ENCODE measurements around the gene CLCN7. TPM values are rescaled to one million over a fixed set of nuclear protein-coding genes. Genes with fewer than 3 reads are reported as not detected.

CLCN7 gene
- total and polyA plus RNA-seq, 2 donors (not counting 3 experiments of a cell fraction or from before 2014, with no cell fraction given), result 59.8 to 94.9 TPM

DNA sequence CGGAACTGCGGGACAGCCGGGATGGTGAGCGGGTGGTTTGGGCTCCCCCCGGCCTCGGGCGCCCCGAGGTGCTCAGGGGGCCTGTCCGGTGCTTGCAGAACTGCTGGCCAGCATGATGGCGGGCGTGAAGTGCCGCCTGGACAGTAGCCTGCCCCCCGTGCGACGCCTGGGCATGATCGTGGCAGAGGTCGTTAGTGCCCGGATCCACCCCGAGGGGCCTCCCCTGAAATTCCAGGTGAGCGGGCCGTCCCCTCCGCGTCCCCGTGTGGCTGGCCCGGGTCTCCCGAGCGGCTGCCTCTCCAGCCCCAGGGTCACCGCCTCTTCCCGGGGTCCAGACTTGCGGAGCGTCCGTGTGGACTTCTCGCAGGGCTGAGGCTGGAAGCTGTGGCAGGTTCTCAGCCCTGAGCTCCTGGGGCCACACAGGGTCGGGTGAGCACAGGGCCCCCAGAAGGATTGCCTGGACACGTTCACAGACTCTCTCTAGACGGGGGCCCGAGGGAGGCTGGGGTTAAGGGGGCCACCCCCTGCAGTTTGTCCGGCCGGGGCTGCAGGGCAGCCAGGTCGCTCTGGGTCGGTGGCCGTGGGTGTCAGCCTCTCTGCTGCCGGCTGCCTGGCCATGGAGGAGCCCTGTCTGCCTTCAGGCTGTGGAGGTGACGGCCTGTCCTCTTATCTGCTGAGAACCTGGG is 25.8 kb upstream of the CLCN7 start:
- no peak overlapping the region for H3K4me2 ChIP-seq (ENCODE audit: insufficient read depth, low read length)
- H3K27ac ChIP-seq (ENCODE audit: insufficient read depth, low read depth, low read length), result no peak overlapping the region
- TF ChIP-seq MAX (IDR thresholded peaks at IDR 0.05; ENCODE audit: insufficient read depth, insufficient read length) (no peak), FOS (IDR thresholded peaks at IDR 0.05; ENCODE audit: borderline replicate concordance, insufficient read depth, low read length) (no peak), GATA2 (IDR thresholded peaks at IDR 0.05; ENCODE audit: insufficient read depth, insufficient read length, low read depth, low read length) (no peak), POLR2A (IDR thresholded peaks at IDR 0.05; ENCODE audit: low read depth, low read length) (no peak), EZH2 (IDR thresholded peaks at IDR 0.05; ENCODE audit: borderline replicate concordance, low read depth, low read length, severe bottlenecking) (no peak), POLR2AphosphoS5 (IDR thresholded peaks at IDR 0.05; ENCODE audit: insufficient read depth, low read depth, low read length) (no peak), JUN (IDR thresholded peaks at IDR 0.05; ENCODE audit: borderline replicate concordance, insufficient read depth, insufficient read length, low read depth) (no peak), MYC (IDR thresholded peaks at IDR 0.05; ENCODE audit: low read depth, low read length) (no peak)
- TF ChIP-seq, protein P1, sequence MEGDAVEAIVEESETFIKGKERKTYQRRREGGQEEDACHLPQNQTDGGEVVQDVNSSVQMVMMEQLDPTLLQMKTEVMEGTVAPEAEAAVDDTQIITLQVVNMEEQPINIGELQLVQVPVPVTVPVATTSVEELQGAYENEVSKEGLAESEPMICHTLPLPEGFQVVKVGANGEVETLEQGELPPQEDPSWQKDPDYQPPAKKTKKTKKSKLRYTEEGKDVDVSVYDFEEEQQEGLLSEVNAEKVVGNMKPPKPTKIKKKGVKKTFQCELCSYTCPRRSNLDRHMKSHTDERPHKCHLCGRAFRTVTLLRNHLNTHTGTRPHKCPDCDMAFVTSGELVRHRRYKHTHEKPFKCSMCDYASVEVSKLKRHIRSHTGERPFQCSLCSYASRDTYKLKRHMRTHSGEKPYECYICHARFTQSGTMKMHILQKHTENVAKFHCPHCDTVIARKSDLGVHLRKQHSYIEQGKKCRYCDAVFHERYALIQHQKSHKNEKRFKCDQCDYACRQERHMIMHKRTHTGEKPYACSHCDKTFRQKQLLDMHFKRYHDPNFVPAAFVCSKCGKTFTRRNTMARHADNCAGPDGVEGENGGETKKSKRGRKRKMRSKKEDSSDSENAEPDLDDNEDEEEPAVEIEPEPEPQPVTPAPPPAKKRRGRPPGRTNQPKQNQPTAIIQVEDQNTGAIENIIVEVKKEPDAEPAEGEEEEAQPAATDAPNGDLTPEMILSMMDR (IDR thresholded peaks at IDR 0.05; ENCODE audit: extremely low read depth in 1 of 2, insufficient read depth in 1 of 2, low read depth in 1 of 2, low read length in 2 of 2), result no peak
- intact Hi-C loops (cut with micrococcal nuclease), result no loop called here
- FAIRE-seq (no peak), DNase-seq (ENCODE audit: low read depth, low spot score) (no peak)
- peaks cover under 1% of the 10 kb centered on the region for H3K79me2 ChIP-seq (ENCODE audit: control insufficient read depth, insufficient read depth, low read length)
- H3K36me3 ChIP-seq (ENCODE audit: control insufficient read depth in 2 of 2, extremely low read depth in 1 of 2, insufficient read depth in 2 of 2, low read length in 2 of 2), result peaks cover 10 to 34% of the 10 kb centered on the region in 2 experiments
- dilution Hi-C loops (cut with MboI; ENCODE audit: extremely low pct_ligation_motif_present, low sequenced_read_pairs), result no loop called here
- CTCF ChIA-PET, result interaction anchor here (1.2 kb wide), 1 partner anchor 32 kb away, joined by 3 read pairs; no protein-coding TSS in a partner anchor
- H3K4me1 ChIP-seq (ENCODE audit: control insufficient read depth, extremely low read depth, insufficient read depth, low read length), result no peaks in the 10 kb centered on the region
- POLR2A ChIA-PET, result no interaction called here
- H3K4me3 ChIP-seq (replicated peaks in 1 of 3; ENCODE audit: insufficient read depth in 1 of 3, low read depth in 1 of 3, low read length in 3 of 3), result no peak overlapping the region
- BruUV-seq (replicated peaks), result no TSS peak
- no peaks in the 10 kb centered on the region for H4K20me1 ChIP-seq (replicated peaks; ENCODE audit: control insufficient read depth, extremely low read depth, insufficient read depth, low read length)
- H3K9me3 ChIP-seq (replicated peaks; ENCODE audit: control insufficient read depth, insufficient read depth, low read length), result no peaks in the 10 kb centered on the region
- no peak overlapping the region for H2AFZ ChIP-seq (ENCODE audit: low read depth, low read length)
- no peak overlapping the region for H3K9ac ChIP-seq (replicated peaks; ENCODE audit: extremely low read depth, insufficient read depth, low read length)
- no peaks in the 10 kb centered on the region for H3K9me1 ChIP-seq (replicated peaks; ENCODE audit: control insufficient read depth, extremely low read depth, insufficient read depth, low read length)
- no peaks in the 10 kb centered on the region for H3K27me3 ChIP-seq (ENCODE audit: control insufficient read depth in 2 of 2, insufficient read depth in 2 of 2, low read length in 2 of 2)
